GM13976 (cell line): ENCODE results near the gene PREX1.
"Not testable (repeated sequence)": the region's sequence is repeated elsewhere in the genome, so short reads cannot be mapped to it uniquely, and the experiment has no call there.

Source experiments
- DNase-seq: peaks from one replicate; pipeline ENCODE4 v3.0.0; 2012; ENCODE audit warnings: low spot score
- CTCF ChIP-seq: IDR thresholded peaks from 2 replicates; pipeline ENCODE4 v1.5.1; 2012; ENCODE audit warnings: borderline replicate concordance, mild to moderate bottlenecking; ENCODE audit not compliant: insufficient read depth; ENCODE audit errors: extremely low read depth, missing control alignments, control extremely low read depth
- in situ Hi-C: fragments of 300-500 bp; cut with MboI; formaldehyde crosslinking; loops from one replicate; pipeline ENCODE4 v1.12.0; 2022; ENCODE audit warnings: low sequenced_read_pairs, mixed read lengths, inconsistent platforms; ENCODE audit not compliant: unreplicated experiment

PREX1 gene

GRCh38 chr20:48813446-48813747 is 14.4 kb downstream of the PREX1 start:
- in situ Hi-C loops: no loop called here
- DNase-seq: no peak
- TF ChIP-seq CTCF: no peak

- in situ Hi-C loops: no loop called here
- DNase-seq: no peak
- no peak for TF ChIP-seq CTCF
Observed at GRCh38 chr20:48812600-48813445, 15.0 kb downstream of the PREX1 start.

- in situ Hi-C loops, DNase-seq: not testable (repeated sequence)
Observed at GRCh38 chr20:48812114-48812513, 15.7 kb downstream of the PREX1 start.

- in situ Hi-C loops: no loop called here
- DNase-seq: no peak
- TF ChIP-seq CTCF: no peak
Observed at GRCh38 chr20:48809673-48810072, 18.1 kb downstream of the PREX1 start.

GRCh38 chr20:48808382-48809034 is 19.3 kb downstream of the PREX1 start:
- TF ChIP-seq CTCF: no peak
- DNase-seq: no peak
- in situ Hi-C loops: no loop called here

- TF ChIP-seq CTCF: no peak
- DNase-seq: no peak
- in situ Hi-C loops: no loop called here
Observed at GRCh38 chr20:48807586-48808381, 20.0 kb downstream of the PREX1 start.

- in situ Hi-C loops: no loop called here
- TF ChIP-seq CTCF: no peak
- DNase-seq: no peak
Observed at GRCh38 chr20:48807051-48807450, 20.7 kb downstream of the PREX1 start.
